ENCODE results near the gene TMEM108.

TMEM108 gene

DNA sequence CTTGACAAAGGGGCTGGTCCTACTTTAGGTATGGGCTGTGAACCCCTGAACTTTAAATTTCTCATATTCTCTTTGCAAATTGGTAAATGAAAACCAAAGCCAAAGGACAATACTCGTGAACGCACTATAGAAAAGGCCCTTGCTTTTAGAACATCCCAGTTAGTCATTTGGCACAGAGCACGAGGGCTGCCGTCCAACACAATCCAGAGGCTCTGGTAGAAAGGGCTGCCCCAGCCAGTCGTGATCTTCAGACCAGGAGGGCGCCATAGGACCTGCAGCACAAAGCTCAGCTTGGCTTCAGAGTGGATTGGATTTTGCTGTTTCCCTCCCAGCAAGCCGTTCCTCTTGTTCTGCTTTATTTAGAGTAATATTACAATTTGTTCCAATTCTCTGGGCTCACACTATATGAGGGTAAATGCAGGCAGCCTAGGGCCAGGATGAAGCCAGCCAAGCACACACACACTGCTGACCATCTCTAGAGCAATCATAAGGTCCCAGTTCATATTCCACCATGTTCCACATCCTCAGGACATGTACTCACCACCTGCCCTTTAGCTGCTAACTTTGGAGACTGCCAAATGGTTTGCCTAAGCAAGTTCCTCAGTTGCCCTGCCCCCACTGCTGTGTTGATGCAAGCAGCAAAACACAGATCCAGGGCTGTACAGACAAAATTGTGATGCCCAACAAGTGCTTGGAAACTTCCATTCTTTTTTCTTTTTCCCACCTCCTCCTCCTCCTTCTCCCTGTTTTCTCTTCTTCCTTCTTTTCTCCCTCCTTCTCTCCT is 355.7 kb downstream of the TMEM108 start:
- Histone ChIP-seq H3K36me3 (ENCODE audit: control insufficient read depth in 5 of 5, insufficient read depth in 5 of 5, low read length in 5 of 5) (no peaks in the 10 kb centered on the region), H3K9me3 (ENCODE audit: control insufficient read depth in 5 of 5, low read length in 5 of 5) (peaks cover 0 to 8% (median 4%) of the 10 kb centered on the region in 5 donors), H3K9ac (ENCODE audit: low read length in 5 of 5) (no peak overlapping the region), H3K27ac (ENCODE audit: low read depth, low read length) (no peak overlapping the region), H3K27me3 (ENCODE audit: control insufficient read depth in 5 of 5, insufficient read depth in 4 of 5, low read length in 5 of 5) (peaks cover 0 to 5% (median 0%) of the 10 kb centered on the region in 5 donors), H3K4me3 (ENCODE audit: low read depth in 1 of 5, low read length in 5 of 5) (no peak overlapping the region), H3K4me1 (ENCODE audit: control insufficient read depth in 5 of 5, insufficient read depth in 5 of 5, low read length in 5 of 5) (no peaks in the 10 kb centered on the region)

DNA sequence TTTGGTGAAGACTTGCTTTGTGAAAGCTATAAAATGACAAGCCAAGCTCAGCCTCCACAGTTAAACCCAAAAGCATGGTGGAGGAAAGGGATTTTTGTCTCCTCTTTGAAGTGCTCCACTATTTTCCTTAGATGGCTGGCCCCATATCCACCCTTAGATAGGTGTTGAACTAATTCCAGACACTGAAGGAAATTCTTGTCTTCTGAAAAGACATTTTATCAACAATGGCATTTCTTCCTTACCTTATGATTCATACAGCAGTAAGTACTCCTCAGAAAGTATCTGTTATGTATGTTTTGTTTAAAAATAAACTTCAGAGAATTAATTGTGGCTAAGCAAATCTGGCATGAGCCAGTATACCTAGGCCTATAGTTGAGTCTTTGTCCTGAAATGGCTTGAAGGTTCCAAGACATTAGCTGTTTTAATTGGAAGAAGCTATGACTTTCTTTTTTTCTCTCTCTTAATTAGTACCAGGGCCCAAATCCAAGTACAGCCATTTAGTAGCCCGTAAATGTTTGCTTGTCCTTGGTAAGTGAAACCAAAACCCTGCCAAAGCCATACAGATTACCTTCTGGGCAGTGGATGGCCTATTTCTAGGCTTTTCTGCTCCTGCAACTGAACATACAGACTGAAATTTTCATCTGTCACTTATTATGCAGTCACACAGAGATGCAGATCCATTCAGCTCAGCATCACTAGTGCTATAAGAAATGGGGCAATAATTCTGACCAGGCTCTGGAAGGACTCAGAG is 356.5 kb downstream of the TMEM108 start:
- H3K4me3 ChIP-seq (ENCODE audit: low read depth in 1 of 5, low read length in 5 of 5) = no peak overlapping the region
- H3K36me3 ChIP-seq (ENCODE audit: control insufficient read depth in 5 of 5, insufficient read depth in 5 of 5, low read length in 5 of 5) = no peaks in the 10 kb centered on the region
- H3K4me1 ChIP-seq (ENCODE audit: control insufficient read depth in 5 of 5, insufficient read depth in 5 of 5, low read length in 5 of 5) = no peaks in the 10 kb centered on the region
- H3K27ac ChIP-seq (ENCODE audit: low read depth, low read length) = no peak overlapping the region
- H3K9ac ChIP-seq (ENCODE audit: low read length in 5 of 5) = no peak overlapping the region
- H3K27me3 ChIP-seq (ENCODE audit: control insufficient read depth in 5 of 5, insufficient read depth in 4 of 5, low read length in 5 of 5) = peaks cover 0 to 5% (median 0%) of the 10 kb centered on the region in 5 donors
- H3K9me3 ChIP-seq (ENCODE audit: control insufficient read depth in 5 of 5, low read length in 5 of 5) = peaks cover 0 to 8% (median 4%) of the 10 kb centered on the region in 5 donors

- no peak overlapping the region for H3K27ac ChIP-seq (ENCODE audit: low read depth, low read length)
Observed at GRCh38 chr3:133396906-133397305, 358.7 kb downstream of the TMEM108 start.

GRCh38 chr3:133400006-133400515 is 361.9 kb downstream of the TMEM108 start, which contains the start of gene BFSP2:
Gene BFSP2, plus strand, starts transcription at chr3:133400056. Its CDS starts 28 bp downstream, at chr3:133400084.
- Histone ChIP-seq H3K36me3 (ENCODE audit: control insufficient read depth in 5 of 5, insufficient read depth in 5 of 5, low read length in 5 of 5) (no peaks in the 10 kb centered on the region), H3K9ac (ENCODE audit: low read length in 5 of 5) (no peak within 1 kb of the TSS), H3K4me1 (ENCODE audit: control insufficient read depth in 5 of 5, insufficient read depth in 5 of 5, low read length in 5 of 5) (no peaks in the 10 kb centered on the region), H3K9me3 (ENCODE audit: control insufficient read depth in 5 of 5, low read length in 5 of 5) (no peaks in the 10 kb centered on the region), H3K27ac (ENCODE audit: low read depth, low read length) (no peak within 1 kb of the TSS), H3K27me3 (ENCODE audit: control insufficient read depth in 5 of 5, insufficient read depth in 4 of 5, low read length in 5 of 5) (peaks cover 0 to 8% (median 0%) of the 10 kb centered on the region in 5 donors), H3K4me3 (ENCODE audit: low read depth in 1 of 5, low read length in 5 of 5) (no peak within 1 kb of the TSS)

More at GRCh38 chr3:133396906-133397305, 358.7 kb downstream of the TMEM108 start:
- no peak overlapping the region for H3K9ac ChIP-seq (ENCODE audit: low read length in 5 of 5)
- no peaks in the 10 kb centered on the region for H3K4me1 ChIP-seq (ENCODE audit: control insufficient read depth in 5 of 5, insufficient read depth in 5 of 5, low read length in 5 of 5)
- H3K36me3 ChIP-seq (ENCODE audit: control insufficient read depth in 5 of 5, insufficient read depth in 5 of 5, low read length in 5 of 5) = no peaks in the 10 kb centered on the region
- H3K9me3 ChIP-seq (ENCODE audit: control insufficient read depth in 5 of 5, low read length in 5 of 5) = peaks cover 0 to 8% (median 4%) of the 10 kb centered on the region in 5 donors
- peaks cover 0 to 5% (median 0%) of the 10 kb centered on the region in 5 donors for H3K27me3 ChIP-seq (ENCODE audit: control insufficient read depth in 5 of 5, insufficient read depth in 4 of 5, low read length in 5 of 5)
- no peak overlapping the region for H3K4me3 ChIP-seq (ENCODE audit: low read depth in 1 of 5, low read length in 5 of 5)

DNA sequence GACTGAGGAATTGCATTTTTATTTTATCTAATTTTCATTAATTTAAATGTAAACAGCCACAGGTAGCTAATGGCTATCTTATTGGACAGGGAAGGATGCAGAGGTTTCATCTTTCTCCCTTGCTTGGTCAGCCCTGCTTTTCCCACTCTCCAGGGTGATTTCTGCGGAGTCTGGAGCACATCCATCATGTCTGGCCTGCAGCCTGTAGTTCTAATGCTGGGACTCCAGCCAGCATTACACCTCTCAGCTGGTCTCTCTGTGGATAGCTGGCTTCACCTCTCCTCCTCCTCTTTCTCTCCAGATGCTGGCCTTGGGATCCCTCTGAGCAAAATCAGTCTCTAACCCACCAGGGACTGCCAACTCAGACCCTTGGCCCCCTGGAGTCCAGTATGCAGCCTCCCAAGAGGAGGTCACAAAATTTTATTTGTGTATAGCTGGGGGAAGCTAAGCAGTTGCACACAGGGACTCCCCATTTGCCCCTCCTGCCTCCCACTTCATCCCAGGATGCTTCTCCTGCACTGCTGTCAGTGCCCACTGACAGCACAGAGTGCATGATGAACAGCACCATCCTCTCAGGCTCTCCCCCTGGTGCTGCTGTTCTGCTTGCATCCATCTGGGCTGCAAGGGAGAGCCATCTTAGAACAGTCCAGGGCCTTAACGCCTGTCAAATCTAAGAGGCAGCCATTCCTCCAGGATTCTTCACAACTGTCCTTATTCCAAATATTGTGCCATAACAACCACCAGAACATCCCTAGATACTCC is 363.4 kb downstream of the TMEM108 start:
- H3K4me3 ChIP-seq (ENCODE audit: low read depth in 1 of 5, low read length in 5 of 5) = no peak overlapping the region
- H3K9me3 ChIP-seq (ENCODE audit: control insufficient read depth in 5 of 5, low read length in 5 of 5) = no peaks in the 10 kb centered on the region
- no peaks in the 10 kb centered on the region for H3K4me1 ChIP-seq (ENCODE audit: control insufficient read depth in 5 of 5, insufficient read depth in 5 of 5, low read length in 5 of 5)
- peaks cover 0 to 8% (median 0%) of the 10 kb centered on the region in 5 donors for H3K27me3 ChIP-seq (ENCODE audit: control insufficient read depth in 5 of 5, insufficient read depth in 4 of 5, low read length in 5 of 5)
- no peak overlapping the region for H3K27ac ChIP-seq (ENCODE audit: low read depth, low read length)
- no peaks in the 10 kb centered on the region for H3K36me3 ChIP-seq (ENCODE audit: control insufficient read depth in 5 of 5, insufficient read depth in 5 of 5, low read length in 5 of 5)
- no peak overlapping the region for H3K9ac ChIP-seq (ENCODE audit: low read length in 5 of 5)

- H3K27me3 ChIP-seq (ENCODE audit: control insufficient read depth in 5 of 5, insufficient read depth in 4 of 5, low read length in 5 of 5) = peaks cover 0 to 7% (median 1%) of the 10 kb centered on the region in 5 donors
- no peak overlapping the region for H3K9ac ChIP-seq (ENCODE audit: low read length in 5 of 5)
- no peaks in the 10 kb centered on the region for H3K4me1 ChIP-seq (ENCODE audit: control insufficient read depth in 5 of 5, insufficient read depth in 5 of 5, low read length in 5 of 5)
- H3K36me3 ChIP-seq (ENCODE audit: control insufficient read depth in 5 of 5, insufficient read depth in 5 of 5, low read length in 5 of 5) = no peaks in the 10 kb centered on the region
- no peak overlapping the region for H3K27ac ChIP-seq (ENCODE audit: low read depth, low read length)
- no peak overlapping the region for H3K4me3 ChIP-seq (ENCODE audit: low read depth in 1 of 5, low read length in 5 of 5)
- no peaks in the 10 kb centered on the region for H3K9me3 ChIP-seq (ENCODE audit: control insufficient read depth in 5 of 5, low read length in 5 of 5)
Observed at GRCh38 chr3:133404920-133405319, 366.7 kb downstream of the TMEM108 start.

GRCh38 chr3:133408366-133408765 is 370.2 kb downstream of the TMEM108 start:
- Histone ChIP-seq H3K27me3 (ENCODE audit: control insufficient read depth in 5 of 5, insufficient read depth in 4 of 5, low read length in 5 of 5) (peaks cover 0 to 14% (median 4%) of the 10 kb centered on the region in 5 donors), H3K9me3 (ENCODE audit: control insufficient read depth in 5 of 5, low read length in 5 of 5) (no peaks in the 10 kb centered on the region), H3K4me1 (ENCODE audit: control insufficient read depth in 5 of 5, insufficient read depth in 5 of 5, low read length in 5 of 5) (peaks cover 0 to 8% (median 7%) of the 10 kb centered on the region in 5 donors), H3K4me3 (ENCODE audit: low read depth in 1 of 5, low read length in 5 of 5) (no peak overlapping the region), H3K36me3 (ENCODE audit: control insufficient read depth in 5 of 5, insufficient read depth in 5 of 5, low read length in 5 of 5) (no peaks in the 10 kb centered on the region), H3K9ac (ENCODE audit: low read length in 5 of 5) (no peak overlapping the region), H3K27ac (ENCODE audit: low read depth, low read length) (no peak overlapping the region)

DNA sequence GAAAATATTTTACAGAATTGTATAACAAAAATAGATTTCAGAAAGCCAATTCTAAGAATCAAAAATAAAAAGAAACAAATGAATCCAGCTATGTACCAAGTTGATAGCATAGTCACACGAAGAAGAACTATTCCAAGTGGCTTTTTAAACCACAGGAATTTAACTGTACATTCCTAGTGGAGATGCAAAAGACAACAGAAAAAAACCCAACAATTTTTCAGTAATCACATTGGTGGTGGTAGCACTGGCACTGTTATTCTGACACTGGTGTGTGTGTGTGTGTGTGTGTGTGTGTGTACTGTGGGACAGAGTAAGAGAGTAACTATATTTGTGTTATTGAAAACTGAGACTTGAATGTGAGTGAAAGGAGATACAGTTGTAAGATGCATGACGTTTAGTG is 370.8 kb downstream of the TMEM108 start:
- Histone ChIP-seq H3K27me3 (ENCODE audit: control insufficient read depth in 5 of 5, insufficient read depth in 4 of 5, low read length in 5 of 5) (peaks cover 0 to 13% (median 4%) of the 10 kb centered on the region in 5 donors), H3K36me3 (ENCODE audit: control insufficient read depth in 5 of 5, insufficient read depth in 5 of 5, low read length in 5 of 5) (no peaks in the 10 kb centered on the region), H3K4me1 (ENCODE audit: control insufficient read depth in 5 of 5, insufficient read depth in 5 of 5, low read length in 5 of 5) (peaks cover 0 to 12% (median 11%) of the 10 kb centered on the region in 5 donors), H3K4me3 (ENCODE audit: low read depth in 1 of 5, low read length in 5 of 5) (no peak overlapping the region), H3K9ac (ENCODE audit: low read length in 5 of 5) (no peak overlapping the region), H3K27ac (ENCODE audit: low read depth, low read length) (no peak overlapping the region), H3K9me3 (ENCODE audit: control insufficient read depth in 5 of 5, low read length in 5 of 5) (no peaks in the 10 kb centered on the region)

- Histone ChIP-seq H3K36me3 (ENCODE audit: control insufficient read depth in 5 of 5, insufficient read depth in 5 of 5, low read length in 5 of 5) (no peaks in the 10 kb centered on the region), H3K4me1 (ENCODE audit: control insufficient read depth in 5 of 5, insufficient read depth in 5 of 5, low read length in 5 of 5) (peaks cover 0 to 12% (median 11%) of the 10 kb centered on the region in 5 donors), H3K27ac (ENCODE audit: low read depth, low read length) (no peak overlapping the region), H3K9ac (ENCODE audit: low read length in 5 of 5) (no peak overlapping the region), H3K27me3 (ENCODE audit: control insufficient read depth in 5 of 5, insufficient read depth in 4 of 5, low read length in 5 of 5) (peaks cover 0 to 12% (median 2%) of the 10 kb centered on the region in 5 donors), H3K4me3 (ENCODE audit: low read depth in 1 of 5, low read length in 5 of 5) (no peak overlapping the region), H3K9me3 (ENCODE audit: control insufficient read depth in 5 of 5, low read length in 5 of 5) (no peaks in the 10 kb centered on the region)
Observed at GRCh38 chr3:133410191-133410892, 372.2 kb downstream of the TMEM108 start.
